ENCODE results near the gene CLEC16A. TPM values are rescaled to one million over a fixed set of nuclear protein-coding genes. Genes with fewer than 3 reads are reported as not detected.

Gene CLEC16A
- total and polyA plus RNA-seq, 9 of the 15 experiments (the other 6 are each of a cell fraction or from before 2014, with no cell fraction given): 1.00 to 22.3 (median 10.0) TPM

- TF ChIP-seq REST (IDR thresholded peaks at IDR 0.05; ENCODE audit: borderline replicate concordance) (peak; percentile 79), REST (CRISPR knock-in tag; IDR thresholded peaks at IDR 0.05; ENCODE audit: low read depth) (no peak), POLR2A (conservative IDR thresholded peaks at IDR 0.05) (no peak), ZBTB34 (CRISPR knock-in tag; IDR thresholded peaks at IDR 0.05) (no peak), CEBPB (tag; IDR thresholded peaks at IDR 0.05) (peak; percentile 57), FOXO4 (CRISPR knock-in tag; IDR thresholded peaks at IDR 0.05) (no peak), ZNF79 (CRISPR knock-in tag; IDR thresholded peaks at IDR 0.05; ENCODE audit: low read depth) (no peak), KLF16 (IDR thresholded peaks at IDR 0.05) (peak; percentile 30; the same call in 1 of the 2 replicates), SMC3 (conservative IDR thresholded peaks at IDR 0.05; ENCODE audit: insufficient read depth, low read depth, low read length) (peak; percentile 88), JUN (IDR thresholded peaks at IDR 0.05; ENCODE audit: borderline replicate concordance, low read depth, low read length) (no peak), JUN (CRISPR knock-in tag; IDR thresholded peaks at IDR 0.05; ENCODE audit: borderline replicate concordance) (0 out of 2 replicates have a peak, but pooled peaks have one; percentile 39), JUND (IDR thresholded peaks at IDR 0.05; ENCODE audit: borderline replicate concordance, low read depth, low read length) (peak; percentile 74; the same call in 1 of the 2 replicates), JUND (tag; IDR thresholded peaks at IDR 0.05; ENCODE audit: borderline replicate concordance, low read depth, low read length) (no peak; the same call in 2 of the 3 replicates), CREB5 (CRISPR knock-in tag; IDR thresholded peaks at IDR 0.05) (no peak), EZH2 (IDR thresholded peaks at IDR 0.05; ENCODE audit: borderline replicate concordance, low read depth, low read length) (no peak)
Measured at GRCh38 chr16:10918294-10919002, 25.9 kb upstream of the CLEC16A start (continued).

All from K562 (cell line).